ENCODE data around the gene PRTG.
A peak's percentile ranks its signal among the peaks of the same experiment; 100 is the strongest.

DNA sequence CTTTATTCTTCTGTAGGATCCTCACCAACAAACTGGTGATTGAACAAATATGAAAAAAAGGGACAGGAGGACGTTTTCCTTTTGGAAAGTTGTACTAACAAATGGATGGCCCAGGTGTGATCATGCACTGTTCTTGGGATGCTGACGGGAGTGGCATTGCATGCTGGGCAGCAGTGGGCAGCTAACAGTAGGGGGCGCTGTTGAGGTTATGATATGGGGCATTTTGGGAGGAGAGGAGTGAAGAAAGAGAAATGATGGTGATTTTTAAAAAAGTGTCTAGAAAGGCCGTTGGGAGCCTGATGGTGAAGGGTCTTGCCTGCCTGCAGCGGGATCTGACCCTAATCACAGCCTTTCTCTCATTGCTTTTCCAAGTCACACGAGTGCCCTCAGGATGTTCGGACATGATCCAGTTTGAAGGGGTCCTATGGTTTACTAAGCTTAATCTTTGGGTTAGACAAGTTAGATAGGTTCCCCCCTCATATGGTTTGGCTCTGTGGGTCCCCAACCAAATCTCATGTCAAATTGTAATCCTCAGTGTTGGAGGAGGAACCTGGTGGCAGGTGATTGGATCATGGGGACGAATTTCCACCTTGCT is 46.2 kb upstream of the PRTG start:
- TF ChIP-seq MTA1 (CRISPR knock-in tag; IDR thresholded peaks at IDR 0.05; ENCODE audit: borderline replicate concordance) (no peak), ZNF446 (CRISPR knock-in tag; IDR thresholded peaks at IDR 0.05) (no peak), POLR2A (IDR thresholded peaks at IDR 0.05; ENCODE audit: insufficient read depth in 1 of 2, low read depth in 2 of 2, low read length in 2 of 2) (no peak), ZBTB33 (CRISPR knock-in tag; IDR thresholded peaks at IDR 0.05) (no peak), POLR2AphosphoS5 (IDR thresholded peaks at IDR 0.05; ENCODE audit: low read depth, low read length) (no peak), ZNF24 (IDR thresholded peaks at IDR 0.05) (no peak), EZH2 (conservative IDR thresholded peaks at IDR 0.05; ENCODE audit: low read depth, low read length) (no peak), PAWR (CRISPR knock-in tag; IDR thresholded peaks at IDR 0.05; ENCODE audit: borderline replicate concordance) (no peak), ZNF331 (CRISPR knock-in tag; IDR thresholded peaks at IDR 0.05) (no peak), BCLAF1 (IDR thresholded peaks at IDR 0.05) (no peak)
- TF ChIP-seq, protein P1, sequence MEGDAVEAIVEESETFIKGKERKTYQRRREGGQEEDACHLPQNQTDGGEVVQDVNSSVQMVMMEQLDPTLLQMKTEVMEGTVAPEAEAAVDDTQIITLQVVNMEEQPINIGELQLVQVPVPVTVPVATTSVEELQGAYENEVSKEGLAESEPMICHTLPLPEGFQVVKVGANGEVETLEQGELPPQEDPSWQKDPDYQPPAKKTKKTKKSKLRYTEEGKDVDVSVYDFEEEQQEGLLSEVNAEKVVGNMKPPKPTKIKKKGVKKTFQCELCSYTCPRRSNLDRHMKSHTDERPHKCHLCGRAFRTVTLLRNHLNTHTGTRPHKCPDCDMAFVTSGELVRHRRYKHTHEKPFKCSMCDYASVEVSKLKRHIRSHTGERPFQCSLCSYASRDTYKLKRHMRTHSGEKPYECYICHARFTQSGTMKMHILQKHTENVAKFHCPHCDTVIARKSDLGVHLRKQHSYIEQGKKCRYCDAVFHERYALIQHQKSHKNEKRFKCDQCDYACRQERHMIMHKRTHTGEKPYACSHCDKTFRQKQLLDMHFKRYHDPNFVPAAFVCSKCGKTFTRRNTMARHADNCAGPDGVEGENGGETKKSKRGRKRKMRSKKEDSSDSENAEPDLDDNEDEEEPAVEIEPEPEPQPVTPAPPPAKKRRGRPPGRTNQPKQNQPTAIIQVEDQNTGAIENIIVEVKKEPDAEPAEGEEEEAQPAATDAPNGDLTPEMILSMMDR (CRISPR knock-in tag; IDR thresholded peaks at IDR 0.05): peak; percentile 63
- TF ChIP-seq, protein P2, sequence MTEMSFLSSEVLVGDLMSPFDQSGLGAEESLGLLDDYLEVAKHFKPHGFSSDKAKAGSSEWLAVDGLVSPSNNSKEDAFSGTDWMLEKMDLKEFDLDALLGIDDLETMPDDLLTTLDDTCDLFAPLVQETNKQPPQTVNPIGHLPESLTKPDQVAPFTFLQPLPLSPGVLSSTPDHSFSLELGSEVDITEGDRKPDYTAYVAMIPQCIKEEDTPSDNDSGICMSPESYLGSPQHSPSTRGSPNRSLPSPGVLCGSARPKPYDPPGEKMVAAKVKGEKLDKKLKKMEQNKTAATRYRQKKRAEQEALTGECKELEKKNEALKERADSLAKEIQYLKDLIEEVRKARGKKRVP (CRISPR knock-in tag; IDR thresholded peaks at IDR 0.05): no peak

Data from HepG2 (cell line).